Right lobe of liver (tissue), 4 donors: ENCODE measurements around the gene KIF20B.

Experiments used
- POLR2A ChIP-seq: fragments of 450-650 bp; IDR thresholded peaks from one replicate; pipeline ENCODE4 v1.6.1; 2017; ENCODE audit warnings: antibody characterized with exemption, mild to moderate bottlenecking
- TF ChIP-seq, protein P1 (sequence below), 4 donors: fragments of 200-600 bp in 3 of 4; fragments of 450-650 bp in 1 of 4; IDR thresholded peaks; one replicate each; pipeline versions ENCODE4 v1.5.1 to v1.8.0; 2016 to 2022; ENCODE audit warnings: antibody characterized with exemption in 4 of 4, mild to moderate bottlenecking in 2 of 4
- donor health status: DM: no; HTN: no; CAD: no.
- donor health status: DM: no; HTN: no; CAD: no.
- donor health status: DM: no; HTN: yes; CAD: no.

DNA sequence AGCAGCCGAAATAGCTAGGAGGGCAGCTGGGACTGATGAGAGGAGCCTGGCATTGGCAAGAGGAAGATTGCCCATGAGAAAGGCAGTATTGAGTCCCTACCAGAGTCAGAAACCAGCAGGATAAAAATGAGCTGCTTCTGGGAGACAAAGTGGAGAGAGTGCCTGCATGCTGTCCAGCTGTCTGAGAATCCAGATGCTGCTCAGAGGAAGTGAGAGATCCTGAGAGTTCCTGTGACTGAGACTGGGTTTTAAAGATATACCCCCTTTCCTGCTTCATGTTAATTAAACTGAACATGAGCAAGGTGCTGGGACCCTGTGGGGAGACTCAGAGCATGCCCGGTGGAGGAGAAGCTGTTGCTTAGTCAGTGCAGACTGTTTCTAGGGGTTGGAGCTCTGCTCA is 107.5 kb downstream of the KIF20B start:
- TF ChIP-seq, protein P1, sequence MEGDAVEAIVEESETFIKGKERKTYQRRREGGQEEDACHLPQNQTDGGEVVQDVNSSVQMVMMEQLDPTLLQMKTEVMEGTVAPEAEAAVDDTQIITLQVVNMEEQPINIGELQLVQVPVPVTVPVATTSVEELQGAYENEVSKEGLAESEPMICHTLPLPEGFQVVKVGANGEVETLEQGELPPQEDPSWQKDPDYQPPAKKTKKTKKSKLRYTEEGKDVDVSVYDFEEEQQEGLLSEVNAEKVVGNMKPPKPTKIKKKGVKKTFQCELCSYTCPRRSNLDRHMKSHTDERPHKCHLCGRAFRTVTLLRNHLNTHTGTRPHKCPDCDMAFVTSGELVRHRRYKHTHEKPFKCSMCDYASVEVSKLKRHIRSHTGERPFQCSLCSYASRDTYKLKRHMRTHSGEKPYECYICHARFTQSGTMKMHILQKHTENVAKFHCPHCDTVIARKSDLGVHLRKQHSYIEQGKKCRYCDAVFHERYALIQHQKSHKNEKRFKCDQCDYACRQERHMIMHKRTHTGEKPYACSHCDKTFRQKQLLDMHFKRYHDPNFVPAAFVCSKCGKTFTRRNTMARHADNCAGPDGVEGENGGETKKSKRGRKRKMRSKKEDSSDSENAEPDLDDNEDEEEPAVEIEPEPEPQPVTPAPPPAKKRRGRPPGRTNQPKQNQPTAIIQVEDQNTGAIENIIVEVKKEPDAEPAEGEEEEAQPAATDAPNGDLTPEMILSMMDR (IDR thresholded peaks at IDR 0.05): no peak
- no peak for TF ChIP-seq POLR2A
